Central memory CD4-positive, alpha-beta T cell (primary cell): ENCODE data around the gene POMGNT2.

ENCODE experiments used
- DNase-seq: peaks from one replicate; pipeline ENCODE4 v3.0.0; 2022

Gene POMGNT2

DNA sequence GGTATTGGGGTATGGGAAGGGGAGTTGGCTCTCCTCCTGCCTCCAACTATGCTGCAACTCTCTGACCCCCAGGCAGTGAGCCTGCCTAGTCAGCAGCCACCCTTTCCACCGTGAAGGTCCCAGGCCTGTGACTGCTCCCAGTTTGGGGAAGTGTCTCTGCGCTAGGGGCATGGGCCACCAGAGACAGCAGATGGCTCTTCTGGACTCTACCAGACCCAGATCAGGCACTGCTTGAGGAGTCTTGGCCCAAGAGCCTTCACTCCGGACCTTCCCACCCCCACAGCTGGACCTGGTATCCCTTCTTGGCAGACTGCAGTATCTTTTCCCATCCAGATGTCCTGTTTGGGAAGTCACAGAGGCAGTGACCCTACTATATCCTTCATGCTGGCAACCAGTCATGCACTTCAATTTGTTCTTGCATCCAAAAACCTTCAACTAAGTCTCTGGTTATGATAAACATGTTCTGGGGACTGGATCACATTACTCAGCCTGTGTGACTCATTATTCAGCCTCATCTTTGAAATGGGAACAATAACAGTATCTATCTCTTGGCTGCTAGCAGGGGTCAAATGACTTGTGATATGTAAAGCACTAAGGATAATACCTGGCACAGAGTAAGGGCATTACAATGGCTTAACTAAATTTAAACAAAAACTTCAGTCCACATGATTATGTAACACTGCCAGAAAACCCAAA is 62.7 kb downstream of the POMGNT2 start:
- no peak for DNase-seq

DNA sequence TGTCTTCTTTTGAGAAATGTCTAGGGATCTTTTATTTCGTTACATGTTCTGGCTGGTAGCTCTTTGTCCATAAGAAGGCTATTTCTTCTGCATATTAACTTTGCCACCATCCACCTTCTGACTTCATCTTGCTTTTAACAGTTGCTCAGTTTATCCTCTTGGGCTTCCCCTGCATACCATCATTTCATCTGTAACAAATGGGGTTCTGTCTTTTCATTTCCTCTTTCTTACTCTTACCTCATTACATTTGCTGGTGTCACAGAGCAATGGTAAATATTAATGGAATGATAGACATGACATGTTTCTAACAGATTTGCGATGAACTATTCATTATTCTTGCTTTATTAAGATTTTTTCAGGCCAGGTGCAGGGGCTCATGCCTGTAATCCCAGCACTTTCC is 64.4 kb downstream of the POMGNT2 start:
- no peak for DNase-seq

GRCh38 chr3:43038010-43038409 is 67.9 kb downstream of the POMGNT2 start:
- DNase-seq, result no peak

GRCh38 chr3:43036621-43037423 is 69.1 kb downstream of the POMGNT2 start:
- no peak for DNase-seq

DNA sequence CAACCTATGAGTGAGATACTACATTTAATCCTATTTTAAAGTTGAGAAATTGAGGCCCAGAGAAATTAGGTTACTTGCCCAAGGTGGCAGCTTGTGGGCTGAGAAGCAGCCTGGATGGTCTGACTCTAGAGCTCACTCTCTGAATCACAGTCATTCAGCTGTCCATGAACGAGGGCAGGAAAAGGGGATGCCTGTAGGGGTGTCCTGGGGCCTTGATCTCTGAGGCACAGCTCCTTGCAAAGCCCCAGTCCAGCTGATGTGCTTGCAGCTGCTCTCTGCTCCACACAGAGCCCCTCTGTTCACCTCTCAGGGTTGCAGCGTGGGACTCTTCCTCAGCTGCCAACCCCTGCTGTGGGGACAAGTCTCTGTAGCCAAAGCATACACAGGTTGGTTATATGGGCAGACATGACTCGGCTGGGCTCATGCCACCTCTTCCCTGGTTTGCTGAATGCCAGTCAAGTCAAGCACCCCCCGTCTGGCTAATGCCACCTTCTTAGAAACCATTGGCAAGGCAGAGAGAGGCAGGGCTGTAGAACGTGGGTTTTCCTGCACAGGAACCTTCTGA is 70.0 kb downstream of the POMGNT2 start:
- no peak for DNase-seq

DNA sequence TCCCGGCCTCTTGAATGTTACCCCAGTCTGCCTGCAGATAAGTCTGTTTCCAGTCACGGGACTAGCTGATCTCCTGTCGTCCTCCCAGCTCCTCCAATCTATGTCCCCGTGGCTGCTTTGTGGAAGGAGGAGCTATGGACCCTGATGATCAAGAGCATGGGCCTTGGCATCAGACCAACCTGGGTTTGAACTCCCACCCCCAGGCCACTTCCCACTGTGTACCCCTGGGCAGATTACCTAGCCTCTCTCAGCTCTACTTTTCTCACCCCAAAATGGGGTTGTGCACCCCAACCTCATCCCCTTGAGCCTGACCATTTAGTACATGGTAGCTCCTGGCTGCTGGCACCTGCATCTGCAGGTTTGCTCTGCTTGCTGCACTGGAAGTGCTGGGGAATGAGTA is 71.0 kb downstream of the POMGNT2 start:
- no peak for DNase-seq

DNA sequence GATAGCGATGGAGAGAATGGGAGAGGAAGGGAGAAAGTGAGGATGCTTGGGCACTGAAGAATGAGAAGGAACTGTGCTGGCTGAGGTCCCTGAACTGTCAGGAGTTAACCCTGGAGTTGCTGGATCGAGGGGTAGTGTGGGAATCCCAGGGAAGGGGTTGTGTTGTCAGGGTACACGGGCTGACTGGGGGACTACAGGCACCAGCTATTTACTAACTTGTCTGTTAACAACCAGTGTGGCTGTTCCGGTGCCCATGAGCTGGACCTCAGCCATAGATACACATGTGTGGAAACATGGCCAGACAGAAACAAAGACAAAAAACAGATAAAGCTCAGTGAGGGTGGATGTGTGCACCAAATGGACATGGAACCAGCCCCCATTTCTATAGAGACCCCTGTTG is 71.7 kb downstream of the POMGNT2 start:
- no peak for DNase-seq

DNA sequence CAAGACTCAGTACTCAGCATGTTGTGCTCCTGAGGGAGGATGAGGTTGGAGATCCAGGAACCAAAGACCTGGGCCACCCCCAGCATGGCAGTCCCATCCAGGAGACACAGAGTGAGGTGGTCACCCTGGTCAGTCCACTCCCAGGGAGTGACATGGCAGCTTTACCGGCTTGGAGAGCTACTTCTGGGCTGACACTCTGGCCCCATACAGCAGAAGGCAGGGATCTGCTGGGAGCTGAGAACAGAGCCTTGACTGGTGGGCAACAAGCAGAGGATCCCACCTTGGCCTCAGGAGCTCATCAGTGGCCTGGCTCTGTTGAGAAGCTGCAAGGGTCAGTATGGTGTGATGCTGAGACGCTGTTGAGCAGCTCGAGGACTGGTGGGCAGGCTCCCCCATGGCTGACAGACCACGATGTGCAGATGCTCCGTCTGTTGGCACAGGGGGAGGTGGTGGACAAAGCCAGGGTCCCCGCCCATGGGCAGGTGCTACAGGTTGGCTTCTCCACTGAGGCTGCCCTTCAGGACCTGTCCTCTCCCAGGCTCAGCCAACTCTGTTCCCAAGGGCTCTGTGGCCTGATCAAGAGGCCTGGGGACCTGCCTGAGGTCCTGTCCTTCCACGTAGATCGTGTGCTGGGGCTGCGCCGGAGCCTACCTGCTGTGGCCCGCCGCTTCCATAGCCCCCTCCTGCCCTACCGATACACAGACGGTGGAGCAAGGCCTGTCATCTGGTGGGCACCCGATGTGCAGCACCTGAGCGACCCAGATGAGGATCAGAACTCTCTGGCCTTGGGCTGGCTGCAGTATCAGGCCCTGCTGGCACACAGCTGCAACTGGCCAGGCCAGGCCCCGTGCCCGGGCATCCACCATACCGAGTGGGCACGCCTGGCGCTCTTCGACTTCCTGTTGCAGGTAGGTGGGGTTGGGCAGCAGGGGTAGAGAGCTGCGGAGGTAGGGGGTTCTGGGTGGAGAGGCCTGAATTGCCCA is 72.9 kb downstream of the POMGNT2 start:
- DNase-seq, result no peak

DNA sequence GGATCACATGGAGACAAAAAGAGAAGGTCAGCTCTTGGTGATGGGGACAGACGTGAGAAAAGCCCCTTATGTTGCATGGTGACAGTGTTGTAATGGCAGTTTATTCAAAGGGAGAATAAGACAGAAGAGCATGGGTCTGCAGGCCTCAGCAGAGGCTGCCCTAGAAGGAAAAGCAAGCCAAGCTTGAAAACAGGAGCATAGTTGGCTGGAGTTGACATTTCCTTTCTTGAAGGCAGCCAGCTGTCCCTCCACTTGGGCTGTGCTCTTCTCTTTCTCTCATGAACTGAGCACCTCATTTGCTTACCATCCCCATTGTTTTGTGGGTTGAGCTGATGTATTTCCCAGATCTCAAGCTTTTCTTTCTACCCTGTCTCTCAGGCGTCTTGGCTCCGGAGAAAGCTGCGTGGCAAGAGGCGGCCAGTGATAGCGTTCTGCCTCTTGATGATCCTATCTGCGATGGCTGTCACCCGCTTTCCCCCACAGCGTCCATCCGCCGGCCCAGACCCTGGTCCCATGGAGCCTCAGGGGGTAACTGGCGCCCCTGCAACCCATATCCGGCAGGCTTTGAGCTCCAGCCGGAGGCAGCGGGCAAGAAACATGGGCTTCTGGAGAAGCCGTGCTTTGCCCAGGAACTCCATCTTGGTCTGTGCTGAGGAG is 73.9 kb downstream of the POMGNT2 start:
- DNase-seq, result no peak

GRCh38 chr3:43031485-43031884 is 74.4 kb downstream of the POMGNT2 start:
- no peak for DNase-seq

GRCh38 chr3:43030162-43030935 is 75.5 kb downstream of the POMGNT2 start:
- DNase-seq, result no peak
